Thyroid gland (tissue), 4 donors: ENCODE measurements around the gene WDR7. TPM values are rescaled to one million over a fixed set of nuclear protein-coding genes. Genes with fewer than 3 reads are reported as not detected.

Experiments used
- DNase-seq, 2 donors: peaks; one replicate each; pipeline ENCODE4 v3.0.0-alpha.2; 2019
- H3K27ac ChIP-seq, 3 donors: fragments of 200-600 bp; sonication (generic); 1 replicate in 2 of 3; 2 replicates in 1 of 3; pipeline ENCODE4 v1.5.1; 2016 to 2019; ENCODE audit warnings: mild to moderate bottlenecking in 1 of 3, moderate library complexity in 1 of 3
- H3K27me3 ChIP-seq: fragments of 200-600 bp; sonication (generic); one replicate; pipeline ENCODE4 v1.5.1; 2019
- H3K36me3 ChIP-seq, 2 donors: fragments of 200-600 bp; sonication (generic); one replicate each; pipeline ENCODE4 v1.5.1; 2016 to 2019
- H3K4me1 ChIP-seq, 2 donors: fragments of 200-600 bp; sonication (generic); one replicate each; pipeline ENCODE4 v1.5.1; 2017 to 2019
- H3K4me3 ChIP-seq, 3 donors: fragments of 200-600 bp; sonication (generic); replicated peaks in 1 of 3; 1 replicate in 2 of 3; 2 replicates in 1 of 3; pipeline ENCODE4 v1.5.1; 2016; ENCODE audit warnings: mild to moderate bottlenecking in 1 of 3
- H3K9me3 ChIP-seq: fragments of 200-600 bp; sonication (generic); one replicate; pipeline ENCODE4 v1.5.1; 2017
- POLR2A ChIP-seq, 2 donors: fragments of 450-650 bp; IDR thresholded peaks; one replicate each; pipeline ENCODE4 v1.6.1; 2017; ENCODE audit warnings: antibody characterized with exemption in 2 of 2, mild to moderate bottlenecking in 2 of 2, moderate library complexity in 1 of 2
- WGBS, 2 donors: methylation state at CpG; one replicate each; pipeline ENCODE4 v1.1.5; 2017; 5-methylcytosine and 5-hydroxymethylcytosine counted together
- intact Hi-C: fragments of 100-400 bp; cut with DNase I; formaldehyde crosslinking; loops from one replicate; pipeline ENCODE4 v1.15.1; 2023
- total RNA-seq, 4 donors: library from RNA; depleted of rRNA; stranded (reverse); fragments of >200 nt; gene quantifications; one replicate each; pipeline ENCODE4 v1.2.3, GENCODE V29; 2016
- TF ChIP-seq, protein P1 (sequence below), 6 experiments: fragments of 200-600 bp in 3 of 6; fragments of 450-650 bp in 3 of 6; sonication (generic) in 3 of 6; IDR thresholded peaks; one replicate each; pipeline ENCODE4 v1.5.1; 2016 to 2019; ENCODE audit warnings: antibody characterized with exemption in 6 of 6, mild to moderate bottlenecking in 2 of 6, inconsistent platforms in 1 of 6, moderate library complexity in 1 of 6

WDR7 gene
- total RNA-seq, 4 donors from 2014 or later = 42.0 to 88.8 (median 49.6) TPM

DNA sequence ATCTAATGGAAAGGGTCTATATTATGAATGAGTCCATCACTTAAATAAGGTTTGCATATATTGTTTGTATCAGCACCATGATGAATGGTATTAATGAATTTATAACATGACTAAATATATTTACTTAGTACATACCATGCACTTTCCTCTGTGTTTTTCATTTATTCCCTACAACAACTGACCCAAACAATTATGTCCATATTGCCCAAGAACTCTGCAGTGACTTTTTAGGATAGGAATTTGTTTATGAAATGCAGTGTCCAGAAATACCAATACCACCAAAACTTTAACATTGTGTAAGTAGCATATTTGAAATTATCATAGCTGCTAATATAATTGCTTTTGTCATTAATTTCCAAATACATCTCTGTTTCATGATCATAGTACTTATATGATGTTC is 119.7 kb downstream of the WDR7 start:
- TF ChIP-seq, protein P1, sequence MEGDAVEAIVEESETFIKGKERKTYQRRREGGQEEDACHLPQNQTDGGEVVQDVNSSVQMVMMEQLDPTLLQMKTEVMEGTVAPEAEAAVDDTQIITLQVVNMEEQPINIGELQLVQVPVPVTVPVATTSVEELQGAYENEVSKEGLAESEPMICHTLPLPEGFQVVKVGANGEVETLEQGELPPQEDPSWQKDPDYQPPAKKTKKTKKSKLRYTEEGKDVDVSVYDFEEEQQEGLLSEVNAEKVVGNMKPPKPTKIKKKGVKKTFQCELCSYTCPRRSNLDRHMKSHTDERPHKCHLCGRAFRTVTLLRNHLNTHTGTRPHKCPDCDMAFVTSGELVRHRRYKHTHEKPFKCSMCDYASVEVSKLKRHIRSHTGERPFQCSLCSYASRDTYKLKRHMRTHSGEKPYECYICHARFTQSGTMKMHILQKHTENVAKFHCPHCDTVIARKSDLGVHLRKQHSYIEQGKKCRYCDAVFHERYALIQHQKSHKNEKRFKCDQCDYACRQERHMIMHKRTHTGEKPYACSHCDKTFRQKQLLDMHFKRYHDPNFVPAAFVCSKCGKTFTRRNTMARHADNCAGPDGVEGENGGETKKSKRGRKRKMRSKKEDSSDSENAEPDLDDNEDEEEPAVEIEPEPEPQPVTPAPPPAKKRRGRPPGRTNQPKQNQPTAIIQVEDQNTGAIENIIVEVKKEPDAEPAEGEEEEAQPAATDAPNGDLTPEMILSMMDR (IDR thresholded peaks at IDR 0.05) = no peak
- no peak for TF ChIP-seq POLR2A (IDR thresholded peaks at IDR 0.05)
- Histone ChIP-seq H3K27ac (no peak overlapping the region), H3K27me3 (no peaks in the 10 kb centered on the region), H3K9me3 (no peaks in the 10 kb centered on the region), H3K36me3 (no peaks in the 10 kb centered on the region), H3K4me3 (no peak overlapping the region), H3K4me1 (no peaks in the 10 kb centered on the region)
- no peak for DNase-seq
- intact Hi-C loops = no loop called here

DNA sequence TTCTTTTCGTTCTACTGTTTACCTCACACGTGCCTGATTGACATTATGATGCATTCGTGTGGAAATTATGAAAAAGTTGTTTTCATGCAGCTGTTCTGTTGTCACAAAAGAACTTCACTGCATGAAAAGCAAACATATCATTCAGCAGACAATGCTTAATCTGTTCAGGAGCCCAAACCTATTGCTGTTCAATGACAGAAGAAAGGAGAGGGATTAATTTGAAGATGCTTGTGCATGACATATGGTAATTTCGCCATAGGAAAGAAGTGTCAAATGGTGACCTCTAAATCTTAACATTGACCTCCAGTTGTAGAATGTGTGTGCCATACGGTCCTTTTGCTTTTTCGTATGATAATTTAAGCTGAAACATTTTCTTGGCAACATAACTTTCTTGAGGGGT is 124.5 kb downstream of the WDR7 start:
- DNase-seq = no peak
- Histone ChIP-seq H3K27ac (no peak overlapping the region), H3K4me1 (no peaks in the 10 kb centered on the region), H3K27me3 (no peaks in the 10 kb centered on the region), H3K4me3 (no peak overlapping the region), H3K36me3 (no peaks in the 10 kb centered on the region), H3K9me3 (no peaks in the 10 kb centered on the region)
- 91 to 95% methylated on average over 6 of the region's 6 CpGs for WGBS, 2 donors
- intact Hi-C loops = no loop called here
- no peak for TF ChIP-seq POLR2A (IDR thresholded peaks at IDR 0.05)
- TF ChIP-seq, protein P1 (IDR thresholded peaks at IDR 0.05) = no peak

DNA sequence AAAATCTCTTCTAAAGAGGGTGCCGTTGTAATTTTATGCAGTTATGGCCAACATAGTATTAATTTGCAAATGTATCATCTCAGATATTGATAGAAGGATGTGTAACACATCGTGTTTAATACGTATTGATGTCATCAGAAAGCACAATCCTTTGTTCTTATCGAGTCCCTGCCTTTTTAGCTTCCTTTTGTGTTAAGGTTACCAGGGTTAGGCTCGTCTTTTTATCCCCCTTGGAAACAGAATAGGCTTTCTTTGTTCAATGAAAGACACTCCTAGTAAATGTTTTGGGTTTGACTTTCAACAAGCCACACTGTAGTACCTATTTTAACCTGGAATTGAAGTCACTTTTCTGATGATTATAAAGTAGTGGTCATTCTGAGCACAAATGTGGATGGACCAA is 136.2 kb downstream of the WDR7 start:
- no peaks in the 10 kb centered on the region for H3K27me3 ChIP-seq
- H3K9me3 ChIP-seq = no peaks in the 10 kb centered on the region
- H3K4me3 ChIP-seq = no peak overlapping the region
- H3K36me3 ChIP-seq = no peaks in the 10 kb centered on the region
- no peak for TF ChIP-seq POLR2A (IDR thresholded peaks at IDR 0.05)
- TF ChIP-seq, protein P1 (IDR thresholded peaks at IDR 0.05) = no peak
- peaks cover 0 to 12% of the 10 kb centered on the region in 2 donors for H3K4me1 ChIP-seq
- WGBS, 2 donors = 90 to 94% methylated on average over 5 of the region's 5 CpGs
- intact Hi-C loops = no loop called here
- H3K27ac ChIP-seq = no peak overlapping the region
- DNase-seq = no peak

DNA sequence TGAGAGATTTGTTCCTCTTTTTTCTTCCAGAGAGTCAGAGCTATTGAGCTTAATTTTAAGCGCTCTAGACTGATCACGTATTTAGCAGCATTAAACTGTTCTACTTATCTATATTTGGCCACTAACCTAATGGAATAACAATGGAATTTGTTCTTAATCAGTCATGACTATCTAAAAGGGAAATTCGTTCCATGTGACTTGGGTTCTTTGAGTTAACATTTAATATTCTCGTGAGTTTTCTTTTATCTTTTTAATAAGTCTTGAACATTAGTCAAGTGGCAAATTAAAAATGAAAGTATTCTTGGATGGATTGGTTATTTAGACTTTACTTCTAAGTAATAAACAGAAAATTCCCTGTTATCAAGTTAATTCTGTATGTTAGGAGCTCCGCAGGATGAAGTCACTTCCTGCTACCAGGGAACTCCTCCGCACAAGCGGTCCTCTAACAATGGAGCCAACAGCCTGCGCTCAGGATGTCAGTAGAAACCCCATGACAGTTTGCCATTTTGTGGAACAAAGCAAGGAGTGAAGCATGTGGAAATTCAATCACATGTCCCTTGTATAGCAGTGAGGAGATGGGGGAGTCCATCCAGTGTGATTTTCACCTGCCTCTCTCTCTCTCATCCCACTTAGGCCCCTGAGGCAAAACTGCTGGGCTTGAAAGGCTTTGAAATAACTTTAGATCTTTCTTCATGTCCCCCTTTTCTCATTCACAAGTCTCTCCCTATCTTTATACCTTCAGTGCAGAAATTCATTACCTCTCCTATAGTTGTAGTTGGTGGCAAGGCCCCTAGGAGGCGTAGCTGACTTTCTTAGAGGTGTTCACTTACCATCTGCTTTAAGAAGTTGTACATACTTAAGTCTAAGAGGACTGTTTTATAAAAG is 138.1 kb downstream of the WDR7 start:
- no peak for DNase-seq
- intact Hi-C loops = no loop called here

DNA sequence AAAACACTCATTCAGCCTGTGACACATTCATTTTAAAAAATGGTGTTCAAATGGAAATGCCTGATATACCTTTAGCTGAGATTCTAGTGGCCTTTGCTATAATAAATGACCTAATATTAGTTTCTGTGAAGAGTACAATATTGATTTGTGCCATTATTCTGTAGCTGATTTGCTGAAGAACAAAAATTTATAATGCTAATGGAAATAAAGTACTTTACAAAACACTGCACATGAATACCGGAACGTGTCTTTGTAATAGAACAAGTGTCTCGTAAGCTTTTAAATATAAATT is 138.7 kb downstream of the WDR7 start:
- no peaks in the 10 kb centered on the region for H3K27me3 ChIP-seq
- 98% methylated on average over 3 of the region's 3 CpGs for WGBS, 2 donors
- no peak for DNase-seq
- H3K27ac ChIP-seq = no peak overlapping the region
- intact Hi-C loops = no loop called here
- H3K9me3 ChIP-seq = no peaks in the 10 kb centered on the region
- no peaks in the 10 kb centered on the region for H3K36me3 ChIP-seq
- no peak overlapping the region for H3K4me3 ChIP-seq
- H3K4me1 ChIP-seq = peaks cover 0 to 12% of the 10 kb centered on the region in 2 donors
- no peak for TF ChIP-seq POLR2A (IDR thresholded peaks at IDR 0.05)
- TF ChIP-seq, protein P1 (IDR thresholded peaks at IDR 0.05) = no peak

More for the DNA sequence above, 138.1 kb downstream of the WDR7 start:
- no peak overlapping the region for H3K4me3 ChIP-seq
- no peaks in the 10 kb centered on the region for H3K27me3 ChIP-seq
- no peaks in the 10 kb centered on the region for H3K36me3 ChIP-seq
- TF ChIP-seq, protein P1 (IDR thresholded peaks at IDR 0.05) = peak in 1 of 6 experiments; percentile 18
- TF ChIP-seq POLR2A (IDR thresholded peaks at IDR 0.05) = no peak
- 85 to 86% methylated on average over 9 of the region's 9 CpGs for WGBS, 2 donors
- H3K9me3 ChIP-seq = no peaks in the 10 kb centered on the region
- H3K4me1 ChIP-seq = peaks cover 0 to 12% of the 10 kb centered on the region in 2 donors
- no peak overlapping the region for H3K27ac ChIP-seq
